GM12874 (cell line): ENCODE measurements around the gene CEMIP2.

Source experiments
- CTCF ChIP-seq: IDR thresholded peaks from 2 replicates; pipeline ENCODE4 v1.5.1; 2011; ENCODE audit warnings: low read depth, mild to moderate bottlenecking, control low read depth, low read length, moderate library complexity; ENCODE audit not compliant: insufficient read depth

The CEMIP2 gene

GRCh38 chr9:71638627-71639026 is 129.7 kb downstream of the CEMIP2 start:
- no peak for TF ChIP-seq CTCF

GRCh38 chr9:71637926-71638325 is 130.4 kb downstream of the CEMIP2 start:
- TF ChIP-seq CTCF: no peak

GRCh38 chr9:71637375-71637774 is 130.9 kb downstream of the CEMIP2 start:
- TF ChIP-seq CTCF: no peak

- TF ChIP-seq CTCF: no peak
Observed at GRCh38 chr9:71636143-71636839, 132.0 kb downstream of the CEMIP2 start.

GRCh38 chr9:71634752-71635151 is 133.6 kb downstream of the CEMIP2 start:
- no peak for TF ChIP-seq CTCF
